ENCODE results near the gene CFAP20. TPM values are rescaled to one million over a fixed set of nuclear protein-coding genes. Genes with fewer than 3 reads are reported as not detected.
"Not testable (repeated sequence)": the region's sequence is repeated elsewhere in the genome, so short reads cannot be mapped to it uniquely, and the experiment has no call there.

The CFAP20 gene
- total RNA-seq, 2 experiments from 2014 or later, result 37.2 to 38.6 TPM

DNA sequence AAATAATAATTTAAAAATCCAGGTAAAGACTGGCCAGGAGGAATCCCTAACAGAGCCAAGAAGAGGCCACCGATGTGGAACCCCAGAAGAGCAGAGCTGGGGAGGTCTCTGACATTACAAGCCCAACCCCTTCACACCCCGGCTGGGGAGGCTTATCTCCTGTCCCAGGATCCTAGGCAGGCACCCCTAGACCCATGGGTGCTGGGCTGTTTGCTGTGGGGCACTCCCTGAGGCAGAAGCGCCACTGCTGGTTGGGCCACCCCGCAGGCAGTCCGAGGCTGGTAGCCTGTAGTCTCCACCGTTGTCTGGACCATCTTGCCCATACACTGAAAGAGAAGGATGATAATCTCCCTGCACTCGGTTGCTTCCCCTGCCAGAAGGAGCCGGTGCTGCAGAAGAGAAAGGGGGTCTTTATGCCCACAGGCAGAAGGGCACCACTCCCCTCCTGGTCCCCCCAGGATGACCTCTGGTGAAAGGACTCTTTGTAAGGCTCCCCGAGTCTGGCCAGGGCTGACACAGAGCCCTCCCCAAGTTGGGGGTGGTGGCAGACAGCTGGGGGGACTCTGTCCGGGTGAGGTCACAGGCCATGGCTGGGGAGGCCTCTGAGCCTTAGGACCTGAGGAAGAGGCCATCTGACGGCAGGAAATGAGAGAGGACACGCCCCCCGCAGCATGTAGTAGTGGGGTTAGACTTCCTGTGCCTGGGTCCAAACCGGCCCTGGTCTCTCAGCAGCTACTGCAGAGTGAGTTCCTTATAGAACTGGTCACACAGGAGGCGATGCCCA, 34.2 kb downstream of the CFAP20 start:
- no peak overlapping the region for H3K4me3 Mint-ChIP-seq
- H3K27me3 Mint-ChIP-seq, result peaks cover 2% of the 10 kb centered on the region
- ChIA-PET POLR2A (no interaction called here), CTCF (no interaction called here)
- no peaks in the 10 kb centered on the region for H3K9me3 Mint-ChIP-seq
- no peaks in the 10 kb centered on the region for H3K36me3 Mint-ChIP-seq
- no peak overlapping the region for H3K27ac Mint-ChIP-seq
- intact Hi-C loops (cut with micrococcal nuclease), result no loop called here
- DNase-seq, result no peak
- no peaks in the 10 kb centered on the region for H3K4me1 Mint-ChIP-seq (ENCODE audit: low read depth)

GRCh38 chr16:58094026-58094425, 35.2 kb downstream of the CFAP20 start:
- H3K27me3 Mint-ChIP-seq, result peaks cover 2% of the 10 kb centered on the region
- H3K9me3 Mint-ChIP-seq, result no peaks in the 10 kb centered on the region
- CTCF ChIA-PET, result no interaction called here
- no peak overlapping the region for H3K4me3 Mint-ChIP-seq
- H3K27ac Mint-ChIP-seq, result no peak overlapping the region
- intact Hi-C loops (cut with micrococcal nuclease), result no loop called here
- no peak for DNase-seq
- POLR2A ChIA-PET, result no interaction called here
- H3K4me1 Mint-ChIP-seq (ENCODE audit: low read depth), result no peaks in the 10 kb centered on the region
- H3K36me3 Mint-ChIP-seq, result no peaks in the 10 kb centered on the region

GRCh38 chr16:58090396-58090795, 38.8 kb downstream of the CFAP20 start:
- H3K27ac Mint-ChIP-seq; H3K9me3 Mint-ChIP-seq; intact Hi-C loops (cut with micrococcal nuclease); DNase-seq; H3K4me1 Mint-ChIP-seq (ENCODE audit: low read depth); H3K4me3 Mint-ChIP-seq; H3K36me3 Mint-ChIP-seq; H3K27me3 Mint-ChIP-seq; CTCF ChIA-PET; POLR2A ChIA-PET: not testable (repeated sequence)

GRCh38 chr16:58088091-58088490, 41.1 kb downstream of the CFAP20 start:
- Mint-ChIP-seq H3K4me3 (no peak overlapping the region), H3K27ac (no peak overlapping the region), H3K36me3 (no peaks in the 10 kb centered on the region), H3K4me1 (ENCODE audit: low read depth) (no peaks in the 10 kb centered on the region), H3K9me3 (no peaks in the 10 kb centered on the region), H3K27me3 (no peaks in the 10 kb centered on the region)
- intact Hi-C loops (cut with micrococcal nuclease), result no loop called here
- ChIA-PET CTCF (interaction anchor here (0.6 to 1.0 kb wide), 2 partner anchors 9 to 68 kb away, joined by 3 read pairs; no protein-coding TSS in a partner anchor), POLR2A (no interaction called here)
- DNase-seq, result no peak

- POLR2A ChIA-PET, result no interaction called here
- H3K27ac Mint-ChIP-seq, result no peak overlapping the region
These were observed 41.8 kb downstream of the CFAP20 start for GRCh38 chr16:58087209-58087913.

GRCh38 chr16:58086381-58087208, 42.6 kb downstream of the CFAP20 start:
- POLR2A ChIA-PET, result no interaction called here
- H3K4me3 Mint-ChIP-seq, result no peak overlapping the region
- no peaks in the 10 kb centered on the region for H3K9me3 Mint-ChIP-seq
- no peaks in the 10 kb centered on the region for H3K4me1 Mint-ChIP-seq (ENCODE audit: low read depth)
- CTCF ChIA-PET, result no interaction called here
- H3K27ac Mint-ChIP-seq, result no peak overlapping the region
- intact Hi-C loops (cut with micrococcal nuclease), result no loop called here
- H3K36me3 Mint-ChIP-seq, result no peaks in the 10 kb centered on the region
- H3K27me3 Mint-ChIP-seq, result no peaks in the 10 kb centered on the region
- DNase-seq, result no peak

More at GRCh38 chr16:58087209-58087913, 41.8 kb downstream of the CFAP20 start:
- DNase-seq, result no peak
- H3K4me3 Mint-ChIP-seq, result no peak overlapping the region
- H3K27me3 Mint-ChIP-seq, result no peaks in the 10 kb centered on the region
- H3K9me3 Mint-ChIP-seq, result no peaks in the 10 kb centered on the region
- no peaks in the 10 kb centered on the region for H3K4me1 Mint-ChIP-seq (ENCODE audit: low read depth)
- intact Hi-C loops (cut with micrococcal nuclease), result no loop called here
- CTCF ChIA-PET, result no interaction called here
- no peaks in the 10 kb centered on the region for H3K36me3 Mint-ChIP-seq

DNA sequence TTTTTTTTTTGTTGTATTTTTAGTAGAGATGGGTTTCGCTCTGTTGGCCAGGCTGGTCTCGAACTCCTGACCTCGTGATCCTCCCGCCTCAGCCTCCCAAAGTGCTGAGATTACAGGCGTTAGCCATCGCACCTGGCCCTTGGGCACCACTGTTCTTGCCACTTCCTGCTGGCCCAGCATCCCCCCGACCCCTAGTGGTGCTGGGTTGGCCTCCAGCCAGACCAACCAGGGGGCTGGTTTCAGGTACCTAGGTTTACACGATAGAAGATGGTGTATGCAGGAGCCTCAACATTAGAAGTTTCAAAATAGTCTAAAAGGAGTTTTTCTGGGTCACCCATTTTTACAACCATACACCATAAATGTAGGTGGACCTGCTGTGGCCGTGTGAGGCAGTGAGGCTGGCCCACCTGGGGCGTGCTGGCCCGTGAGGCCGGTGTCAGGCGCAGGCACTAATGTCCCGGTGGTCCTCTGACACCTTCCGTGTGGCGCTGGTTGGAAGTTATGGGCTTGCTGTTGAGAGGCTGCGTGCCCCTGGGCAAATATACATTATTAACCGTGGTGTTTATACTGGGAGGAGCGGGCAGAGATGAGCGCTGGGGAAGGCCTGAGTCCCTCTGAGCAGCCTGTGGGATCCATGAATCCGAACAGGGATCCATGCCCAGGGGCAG, 43.5 kb downstream of the CFAP20 start:
- POLR2A ChIA-PET, result no interaction called here
- no peak overlapping the region for H3K27ac Mint-ChIP-seq
- no peaks in the 10 kb centered on the region for H3K9me3 Mint-ChIP-seq

GRCh38 chr16:58085171-58085570, 44.0 kb downstream of the CFAP20 start:
- no peaks in the 10 kb centered on the region for H3K27me3 Mint-ChIP-seq
- H3K4me3 Mint-ChIP-seq, result no peak overlapping the region
- intact Hi-C loops (cut with micrococcal nuclease), result no loop called here
- H3K36me3 Mint-ChIP-seq, result no peaks in the 10 kb centered on the region
- ChIA-PET POLR2A (no interaction called here), CTCF (no interaction called here)
- no peak for DNase-seq
- H3K27ac Mint-ChIP-seq, result no peak overlapping the region
- H3K9me3 Mint-ChIP-seq, result no peaks in the 10 kb centered on the region
- no peaks in the 10 kb centered on the region for H3K4me1 Mint-ChIP-seq (ENCODE audit: low read depth)

More for the DNA sequence above, 43.5 kb downstream of the CFAP20 start:
- intact Hi-C loops (cut with micrococcal nuclease), result no loop called here
- Mint-ChIP-seq H3K27me3 (no peaks in the 10 kb centered on the region), H3K4me3 (no peak overlapping the region), H3K4me1 (ENCODE audit: low read depth) (no peaks in the 10 kb centered on the region), H3K36me3 (no peaks in the 10 kb centered on the region)
- DNase-seq, result no peak
- CTCF ChIA-PET, result no interaction called here

- H3K27me3 Mint-ChIP-seq, result no peaks in the 10 kb centered on the region
- no peak for DNase-seq
- intact Hi-C loops (cut with micrococcal nuclease), result no loop called here
- H3K4me3 Mint-ChIP-seq, result no peak overlapping the region
- H3K9me3 Mint-ChIP-seq, result no peaks in the 10 kb centered on the region
- no peaks in the 10 kb centered on the region for H3K36me3 Mint-ChIP-seq
- ChIA-PET POLR2A (no interaction called here), CTCF (interaction anchor here (1.2 kb wide), 1 partner anchor 13 kb away, joined by 5 read pairs; no protein-coding TSS in a partner anchor)
- H3K27ac Mint-ChIP-seq, result no peak overlapping the region
- no peaks in the 10 kb centered on the region for H3K4me1 Mint-ChIP-seq (ENCODE audit: low read depth)
These were observed 44.5 kb downstream of the CFAP20 start for GRCh38 chr16:58084635-58085034.

- no peak overlapping the region for H3K4me3 Mint-ChIP-seq
- H3K36me3 Mint-ChIP-seq, result no peaks in the 10 kb centered on the region
- no peak for DNase-seq
- no peak overlapping the region for H3K27ac Mint-ChIP-seq
- ChIA-PET CTCF (no interaction called here), POLR2A (no interaction called here)
- no peaks in the 10 kb centered on the region for H3K4me1 Mint-ChIP-seq (ENCODE audit: low read depth)
- intact Hi-C loops (cut with micrococcal nuclease), result no loop called here
- H3K9me3 Mint-ChIP-seq, result no peaks in the 10 kb centered on the region
- no peaks in the 10 kb centered on the region for H3K27me3 Mint-ChIP-seq
These were observed 46.8 kb downstream of the CFAP20 start for GRCh38 chr16:58082381-58082780.

DNA sequence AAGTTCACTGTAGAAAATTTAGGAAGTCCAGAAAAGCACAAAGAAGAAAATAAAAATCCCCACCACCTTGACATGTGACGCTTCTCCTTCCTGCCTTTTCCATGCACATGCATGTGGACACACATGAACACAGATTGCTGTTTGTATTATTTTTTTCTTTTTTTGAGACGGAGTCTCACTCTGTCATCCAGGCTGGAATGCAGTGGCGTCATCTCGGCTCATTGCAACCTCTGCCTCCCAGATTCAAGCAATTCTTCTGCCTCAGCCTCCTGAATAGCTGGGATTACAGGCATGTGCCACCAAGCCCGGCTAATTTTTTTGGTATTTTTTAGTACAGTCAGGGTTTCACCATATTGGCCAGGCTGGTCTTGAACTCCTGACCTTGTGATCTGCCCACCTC, 48.5 kb downstream of the CFAP20 start:
- CTCF ChIA-PET; H3K27ac Mint-ChIP-seq; H3K4me1 Mint-ChIP-seq (ENCODE audit: low read depth); H3K36me3 Mint-ChIP-seq; H3K9me3 Mint-ChIP-seq; POLR2A ChIA-PET; intact Hi-C loops (cut with micrococcal nuclease); H3K4me3 Mint-ChIP-seq; H3K27me3 Mint-ChIP-seq; DNase-seq: not testable (repeated sequence)

GRCh38 chr16:58077796-58078195, 51.4 kb downstream of the CFAP20 start:
- Mint-ChIP-seq H3K4me3 (no peak overlapping the region), H3K9me3 (peaks cover 6% of the 10 kb centered on the region), H3K36me3 (no peaks in the 10 kb centered on the region), H3K4me1 (ENCODE audit: low read depth) (no peaks in the 10 kb centered on the region), H3K27me3 (no peaks in the 10 kb centered on the region), H3K27ac (no peak overlapping the region)
- intact Hi-C loops (cut with micrococcal nuclease), result no loop called here
- DNase-seq, result no peak
- ChIA-PET POLR2A (no interaction called here), CTCF (interaction anchor here (0.6 kb wide), 1 partner anchor 22 kb away, joined by 3 read pairs; no protein-coding TSS in a partner anchor)
